ENCODE data around the gene PTPRCAP.

DNA sequence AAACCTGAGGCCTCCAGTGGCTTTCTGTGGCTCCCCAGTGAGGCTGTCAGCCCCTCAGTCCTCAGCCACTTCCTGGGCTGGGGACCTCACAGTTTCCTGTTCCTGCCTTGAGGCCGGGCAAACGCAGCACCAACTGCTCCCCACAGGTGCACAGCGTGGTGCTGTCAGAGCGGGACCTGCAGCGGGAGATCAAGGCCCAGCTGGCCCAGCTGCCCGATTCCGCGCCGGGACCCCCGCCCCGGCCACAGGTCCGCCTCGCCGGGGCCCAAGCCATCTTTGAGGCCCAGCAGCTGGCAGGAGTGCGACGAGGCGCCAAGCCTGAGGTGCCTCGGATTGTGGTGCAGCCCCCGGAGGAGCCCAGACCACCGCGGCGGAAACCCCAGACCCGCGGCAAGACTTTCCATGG is 28.2 kb downstream of the PTPRCAP start:
- TF ChIP-seq, protein P1, sequence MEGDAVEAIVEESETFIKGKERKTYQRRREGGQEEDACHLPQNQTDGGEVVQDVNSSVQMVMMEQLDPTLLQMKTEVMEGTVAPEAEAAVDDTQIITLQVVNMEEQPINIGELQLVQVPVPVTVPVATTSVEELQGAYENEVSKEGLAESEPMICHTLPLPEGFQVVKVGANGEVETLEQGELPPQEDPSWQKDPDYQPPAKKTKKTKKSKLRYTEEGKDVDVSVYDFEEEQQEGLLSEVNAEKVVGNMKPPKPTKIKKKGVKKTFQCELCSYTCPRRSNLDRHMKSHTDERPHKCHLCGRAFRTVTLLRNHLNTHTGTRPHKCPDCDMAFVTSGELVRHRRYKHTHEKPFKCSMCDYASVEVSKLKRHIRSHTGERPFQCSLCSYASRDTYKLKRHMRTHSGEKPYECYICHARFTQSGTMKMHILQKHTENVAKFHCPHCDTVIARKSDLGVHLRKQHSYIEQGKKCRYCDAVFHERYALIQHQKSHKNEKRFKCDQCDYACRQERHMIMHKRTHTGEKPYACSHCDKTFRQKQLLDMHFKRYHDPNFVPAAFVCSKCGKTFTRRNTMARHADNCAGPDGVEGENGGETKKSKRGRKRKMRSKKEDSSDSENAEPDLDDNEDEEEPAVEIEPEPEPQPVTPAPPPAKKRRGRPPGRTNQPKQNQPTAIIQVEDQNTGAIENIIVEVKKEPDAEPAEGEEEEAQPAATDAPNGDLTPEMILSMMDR (optimal IDR thresholded peaks at IDR 0.05 in 1 of 3, IDR thresholded peaks at IDR 0.05 in 1 of 3, conservative IDR thresholded peaks at IDR 0.05 in 1 of 3; ENCODE audit: extremely low read depth in 1 of 3, insufficient read depth in 2 of 3, low read length in 3 of 3) = no peak
- TF ChIP-seq EZH2 (IDR thresholded peaks at IDR 0.05; ENCODE audit: low read length) = no peak

Measured in keratinocyte (primary cell).